Fibroblast of villous mesenchyme (primary cell): ENCODE results near the gene PARP8. TPM values are rescaled to one million over a fixed set of nuclear protein-coding genes. Genes with fewer than 3 reads are reported as not detected.
"Not testable (repeated sequence)": the region's sequence is repeated elsewhere in the genome, so short reads cannot be mapped to it uniquely, and the experiment has no call there.

Experiments used
- DNase-seq: peaks from one replicate; pipeline ENCODE4 v3.0.0-alpha.2; 2010; ENCODE audit warnings: low read depth
- H3K4me3 ChIP-seq: 2 replicates; pipeline ENCODE4 v1.5.1; 2011; ENCODE audit warnings: low read depth, mild to moderate bottlenecking, low read length
- CTCF ChIP-seq: IDR thresholded peaks from 2 replicates; pipeline ENCODE4 v1.5.1; 2012; ENCODE audit warnings: low read depth, mild to moderate bottlenecking, low read length; ENCODE audit not compliant: insufficient read depth
- total RNA-seq: library from RNA; depleted of rRNA; stranded (reverse); fragments of >200 nt; gene quantifications from 2 replicates; pipeline ENCODE4 v1.2.3, GENCODE V29; 2012

The PARP8 gene
- total RNA-seq, 1 donor = 12.5 TPM

DNA sequence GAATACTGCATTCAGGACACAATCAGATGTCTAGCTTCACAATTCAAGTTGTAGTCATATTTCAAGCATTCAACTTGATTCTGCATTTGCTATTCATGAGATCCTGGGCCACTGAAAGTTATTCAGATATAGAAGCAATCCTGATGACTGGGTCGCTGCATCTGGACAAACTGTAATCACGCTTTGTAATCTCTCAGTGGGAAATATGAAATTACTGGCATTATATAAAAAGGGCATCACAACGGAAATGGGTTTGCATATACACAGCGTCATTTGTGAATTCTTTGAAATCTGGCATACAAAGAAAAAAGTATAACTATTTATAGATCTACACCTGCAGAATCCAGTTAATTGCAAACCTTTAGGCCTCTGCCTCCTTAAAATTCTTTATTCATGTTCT lies 102.2 kb downstream of the PARP8 start:
- H3K4me3 ChIP-seq = no peak overlapping the region
- no peak for TF ChIP-seq CTCF

DNA sequence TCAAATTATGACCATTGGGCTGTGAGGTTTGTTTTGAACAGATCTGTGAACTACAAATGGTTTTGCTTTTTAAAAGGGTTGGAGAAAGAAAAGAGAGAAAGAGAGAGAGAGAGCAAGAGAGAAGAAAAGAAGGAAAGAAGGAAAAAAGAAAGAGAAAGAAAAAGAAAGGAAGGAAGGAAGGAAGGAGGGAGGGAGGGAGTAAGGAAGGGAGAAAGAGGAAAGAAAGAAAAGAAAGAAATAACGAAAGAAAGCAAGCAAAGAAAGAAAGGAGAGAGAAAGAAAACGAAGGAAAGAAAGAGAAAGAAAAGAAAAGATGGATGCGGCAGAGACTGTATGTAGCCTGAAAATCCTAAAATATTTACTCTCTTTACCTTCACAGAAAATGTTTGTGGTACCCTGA lies 104.0 kb downstream of the PARP8 start:
- no peak for TF ChIP-seq CTCF
- DNase-seq = no peak
- no peak overlapping the region for H3K4me3 ChIP-seq

More for the DNA sequence above, 102.2 kb downstream of the PARP8 start:
- no peak for DNase-seq

GRCh38 chr5:50774446-50775175 lies 108.2 kb downstream of the PARP8 start:
- DNase-seq, H3K4me3 ChIP-seq: not testable (repeated sequence)

GRCh38 chr5:50786073-50786472 lies 119.6 kb downstream of the PARP8 start:
- peak; percentile 49 for DNase-seq
- TF ChIP-seq CTCF = no peak
- no peak overlapping the region for H3K4me3 ChIP-seq

DNA sequence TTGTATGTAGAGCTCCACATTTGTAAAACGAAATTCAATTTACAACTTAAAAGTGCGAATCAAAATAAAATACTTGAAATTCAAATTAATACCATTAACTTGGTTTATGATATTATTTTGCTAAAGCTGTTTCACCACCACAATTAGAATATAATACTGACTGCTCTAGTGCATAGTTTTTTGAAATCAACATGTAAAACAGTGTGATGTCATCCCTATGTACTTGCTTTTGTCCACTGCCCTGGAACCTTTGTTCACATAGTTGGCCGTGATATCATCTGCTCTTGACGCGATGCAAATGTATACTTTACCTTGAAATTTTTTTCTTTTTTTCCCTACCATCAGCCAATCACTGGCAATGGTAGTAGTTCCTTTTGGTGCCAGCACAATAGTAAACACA lies 125.4 kb downstream of the PARP8 start:
- DNase-seq = no peak
- TF ChIP-seq CTCF = no peak
- H3K4me3 ChIP-seq = no peak overlapping the region

DNA sequence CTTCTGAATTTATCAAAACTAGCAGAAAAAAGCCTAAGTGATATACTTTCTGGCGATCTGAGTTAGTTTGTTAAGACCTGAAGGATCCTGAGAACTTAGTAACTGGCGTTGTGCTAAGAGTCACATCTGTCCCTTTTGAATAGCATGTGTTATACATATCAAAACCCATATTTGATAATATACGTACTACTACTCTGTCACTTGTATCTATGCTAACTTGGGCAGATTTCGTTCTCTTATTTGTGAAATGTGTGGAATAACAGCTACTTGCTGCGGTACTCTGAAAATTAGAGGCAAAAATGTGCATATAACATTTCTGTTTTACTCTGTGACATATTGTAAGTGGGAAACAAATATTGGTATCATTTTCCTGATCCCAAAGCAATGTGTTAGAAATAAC lies 126.4 kb downstream of the PARP8 start:
- TF ChIP-seq CTCF = no peak
- no peak overlapping the region for H3K4me3 ChIP-seq
- DNase-seq = no peak

- DNase-seq = no peak
- TF ChIP-seq CTCF = no peak
- H3K4me3 ChIP-seq = no peak overlapping the region
Observed at GRCh38 chr5:50794812-50795211, 128.4 kb downstream of the PARP8 start.
